OCI-LY7 (cell line): ENCODE results near the gene PFKM. TPM values are rescaled to one million over a fixed set of nuclear protein-coding genes. Genes with fewer than 3 reads are reported as not detected.

Source experiments
- BruUV-seq: library from RNA; stranded (reverse); fragments of 400-500 nt; replicated peaks from 2 replicates; lab custom pipeline; 2021; lab: Mats Ljungman, UMichigan
- CTCF ChIA-PET: fragments of 300-600 bp; sonication (Branson Sonifier 250); formaldehyde crosslinking; loops from one replicate; lab custom pipeline; 2022; ENCODE audit warnings: antibody characterized with exemption; ENCODE audit not compliant: unreplicated experiment; lab: Charles Lee
- POLR2A ChIA-PET: fragments of 300-600 bp; sonication (Branson Sonifier 250); formaldehyde crosslinking; loops from one replicate; lab custom pipeline; 2022; ENCODE audit warnings: antibody characterized with exemption; lab: Charles Lee
- DNase-seq: peaks from one replicate; pipeline ENCODE4 v3.0.0-alpha.2; 2015; ENCODE audit warnings: low spot score
- H2AFZ ChIP-seq: fragments of 200-600 bp; sonication (generic), shearing (Covaris generic); 2 replicates; pipeline ENCODE4 v1.6.1; 2014; ENCODE audit warnings: mild to moderate bottlenecking, antibody characterized with exemption, low read length, moderate library complexity
- H3K27ac ChIP-seq: fragments of 200-600 bp; sonication (generic); 2 replicates; pipeline ENCODE4 v1.5.1; 2014; ENCODE audit warnings: mixed run types, low read depth, mild to moderate bottlenecking, moderate library complexity, low read length, inconsistent platforms; ENCODE audit not compliant: poor library complexity, severe bottlenecking
- H3K36me3 ChIP-seq: fragments of 200-600 bp; sonication (generic); 2 replicates; pipeline ENCODE4 v1.6.1; 2014; ENCODE audit warnings: mild to moderate bottlenecking, antibody characterized with exemption, low read length, moderate library complexity, mixed read lengths; ENCODE audit not compliant: insufficient read depth
- H3K4me1 ChIP-seq: fragments of 200-600 bp; sonication (generic); 2 replicates; pipeline ENCODE4 v1.5.1; 2014; ENCODE audit warnings: mild to moderate bottlenecking, low read length; ENCODE audit not compliant: insufficient read depth, poor library complexity, severe bottlenecking
- H3K4me2 ChIP-seq: fragments of 200-600 bp; sonication (generic); 2 replicates; pipeline ENCODE4 v1.6.1; 2014; ENCODE audit warnings: mild to moderate bottlenecking, low read length
- H3K4me3 ChIP-seq: fragments of 200-600 bp; sonication (generic); 2 replicates; pipeline ENCODE4 v1.5.1; 2014; ENCODE audit warnings: mild to moderate bottlenecking, low read depth, low read length; ENCODE audit not compliant: poor library complexity, severe bottlenecking
- H3K79me2 ChIP-seq: fragments of 200-600 bp; sonication (generic); 2 replicates; pipeline ENCODE4 v1.6.1; 2016; ENCODE audit warnings: low read depth, mild to moderate bottlenecking, low read length, moderate library complexity, mixed read lengths; ENCODE audit not compliant: insufficient read depth
- H3K9me2 ChIP-seq: fragments of 200-600 bp; sonication (generic); 2 replicates; pipeline ENCODE4 v1.6.1; 2016; ENCODE audit warnings: mild to moderate bottlenecking, low read length, mixed read lengths; ENCODE audit not compliant: insufficient read depth
- H3K9me3 ChIP-seq: fragments of 200-600 bp; sonication (generic); 2 replicates; pipeline ENCODE4 v1.6.1; 2014; ENCODE audit warnings: mild to moderate bottlenecking, mixed run types, low read length, mixed read lengths
- H4K20me1 ChIP-seq: fragments of 200-600 bp; sonication (generic); 2 replicates; pipeline ENCODE4 v1.6.1; 2014; ENCODE audit warnings: mild to moderate bottlenecking, antibody characterized with exemption, low read length, moderate library complexity, mixed read lengths; ENCODE audit not compliant: insufficient read depth
- CTCF ChIP-seq: fragments of 200-600 bp; sonication (generic); conservative IDR thresholded peaks from 2 replicates; pipeline ENCODE4 v1.5.1; 2014; ENCODE audit warnings: mild to moderate bottlenecking, antibody characterized with exemption, low read length, moderate library complexity, mixed read lengths
- EZH2phosphoT487 ChIP-seq: fragments of 200-600 bp; sonication (generic); IDR thresholded peaks from 2 replicates; pipeline ENCODE4 v1.6.1; 2018; ENCODE audit warnings: low read depth, borderline replicate concordance, mild to moderate bottlenecking, mixed run types, antibody characterized with exemption, low read length, moderate library complexity, mixed read lengths
- intact Hi-C: fragments of 100-400 bp; cut with micrococcal nuclease; formaldehyde crosslinking; loops from one replicate; pipeline ENCODE4 v1.10.0; 2022; ENCODE audit not compliant: unreplicated experiment
- total RNA-seq, 2 experiments: library from RNA; depleted of rRNA in 1 of 2; stranded (reverse); fragments of >200 nt in 1 of 2; shearing (Covaris generic) in 1 of 2; gene quantifications; 2 replicates each; pipeline ENCODE4 v1.2.3, GENCODE V29; 2014 to 2022

PFKM gene
- total RNA-seq, 2 experiments from 2014 or later: 37.4 to 80.1 TPM

GRCh38 chr12:48105321-48105866 is 13.8 kb upstream of the PFKM start:
- H3K27ac ChIP-seq: peak overlapping the region; percentile 94
- peak overlapping the region; percentile 96 for H3K4me3 ChIP-seq
- peak; percentile 64 for DNase-seq
- no peak for TF ChIP-seq CTCF
- TF ChIP-seq EZH2phosphoT487: no peak
- peaks cover 40% of the 10 kb centered on the region for H3K4me1 ChIP-seq
- ChIA-PET POLR2A (interaction anchor here (1.2 to 7.3 kb wide), 4 partner anchors 13 to 52 kb away, joined by 4 to 62 read pairs (median 6); partner anchors contain the start of genes ASB8 and PFKM), CTCF (interaction anchor here (1.0 kb wide), 1 partner anchor 52 kb away, joined by 3 read pairs; the partner anchor contains the start of gene ASB8)
- no TSS peak for BruUV-seq
- H3K9me2 ChIP-seq: no peaks in the 10 kb centered on the region
- peak overlapping the region; percentile 96 for H3K4me2 ChIP-seq
- peaks cover 51% of the 10 kb centered on the region for H3K79me2 ChIP-seq
- peaks cover 19% of the 10 kb centered on the region for H3K36me3 ChIP-seq
- H3K9me3 ChIP-seq: no peaks in the 10 kb centered on the region
- intact Hi-C loops: loop anchor here (1.0 to 5.0 kb wide), 2 partner anchors 52 to 293 kb away; partner anchors contain the start of gene ASB8
- peak overlapping the region; percentile 71 for H2AFZ ChIP-seq
- no peaks in the 10 kb centered on the region for H4K20me1 ChIP-seq

GRCh38 chr12:48105867-48106680 is 13.1 kb upstream of the PFKM start, which contains the start of gene SENP1:
SENP1 (minus strand) TSS chr12:48106079; CDS start chr12:48101472, 4,607 bp downstream.
- Histone ChIP-seq H3K36me3 (peaks cover 12% of the 10 kb centered on the region), H2AFZ (peak within 1 kb of the TSS; percentile 71), H3K4me2 (peak within 1 kb of the TSS; percentile 96), H3K27ac (peak within 1 kb of the TSS; percentile 94), H3K4me1 (peaks cover 40% of the 10 kb centered on the region), H3K9me3 (no peaks in the 10 kb centered on the region), H3K9me2 (no peaks in the 10 kb centered on the region), H3K4me3 (peak within 1 kb of the TSS; percentile 96), H4K20me1 (no peaks in the 10 kb centered on the region), H3K79me2 (peaks cover 44% of the 10 kb centered on the region)
- POLR2A ChIA-PET: interaction anchor here (1.2 to 7.3 kb wide), 5 partner anchors 13 to 52 kb away, joined by 3 to 62 read pairs (median 7); partner anchors contain the start of genes ASB8 and PFKM
- no TSS peak for BruUV-seq
- DNase-seq: peak; percentile 92
- TF ChIP-seq EZH2phosphoT487: no peak
- intact Hi-C loops: loop anchor here (1.0 to 5.0 kb wide), 3 partner anchors 13 to 294 kb away; partner anchors contain the start of genes ASB8 and PFKM
- CTCF ChIA-PET: interaction anchor here (1.3 kb wide), 1 partner anchor 13 kb away, joined by 4 read pairs; the partner anchor contains the start of gene PFKM
